IMR-90 (cell line): ENCODE results near the gene MAML2. TPM values are rescaled to one million over a fixed set of nuclear protein-coding genes. Genes with fewer than 3 reads are reported as not detected.

ENCODE experiments used
- ATAC-seq: fragments of 200-7000 bp; cut with Tn5 transposase; 2 replicates; pipeline ENCODE4 v1.9.1; 2020; ENCODE audit warnings: low read depth, mild to moderate bottlenecking, moderate library complexity
- BruUV-seq: library from RNA; stranded (reverse); fragments of 400-500 nt; replicated peaks from 2 replicates; lab custom pipeline; 2021; lab: Mats Ljungman, UMichigan
- CTCF ChIA-PET: fragments of 300-600 bp; formaldehyde crosslinking; extraction: SDS; loops from one replicate; lab custom pipeline; 2021; ENCODE audit warnings: antibody characterized with exemption; lab: Yijun Ruan, JAX
- POLR2A ChIA-PET: fragments of 300-600 bp; sonication (Branson Sonifier 250); formaldehyde crosslinking; loops from one replicate; lab custom pipeline; 2022; ENCODE audit warnings: antibody characterized with exemption; ENCODE audit not compliant: unreplicated experiment; lab: Charles Lee
- DNase-seq: peaks from one replicate; pipeline ENCODE4 v3.0.0; 2013
- H2AFZ ChIP-seq: replicated peaks from 2 replicates; pipeline ENCODE3; 2013; ENCODE audit warnings: low read length, mild to moderate bottlenecking; ENCODE audit not compliant: poor library complexity
- H2AK5ac ChIP-seq: 2 replicates; pipeline ENCODE4 v1.6.1; 2013; ENCODE audit warnings: low read depth, low read length, inconsistent platforms
- H2AK9ac ChIP-seq: replicated peaks from 2 replicates; pipeline ENCODE3; 2013; ENCODE audit warnings: mild to moderate bottlenecking, low read depth, low read length, moderate library complexity; ENCODE audit not compliant: poor library complexity
- H2BK120ac ChIP-seq: 2 replicates; pipeline ENCODE4 v1.6.1; 2013; ENCODE audit warnings: low read depth, low read length, inconsistent platforms
- H2BK15ac ChIP-seq: 3 replicates; pipeline ENCODE4 v1.6.1; 2013; ENCODE audit warnings: low read depth, low read length, inconsistent platforms
- H2BK20ac ChIP-seq: 2 replicates; pipeline ENCODE4 v1.6.1; 2013; ENCODE audit warnings: low read depth, mild to moderate bottlenecking, inconsistent platforms, low read length, moderate library complexity
- H2BK5ac ChIP-seq: 2 replicates; pipeline ENCODE4 v1.6.1; 2013; ENCODE audit warnings: mild to moderate bottlenecking, low read depth, low read length, inconsistent platforms; ENCODE audit not compliant: poor library complexity, severe bottlenecking
- H3K14ac ChIP-seq: replicated peaks from 2 replicates; pipeline ENCODE4 v1.6.1; 2013; ENCODE audit warnings: low read depth, low read length, inconsistent platforms
- H3K18ac ChIP-seq: 2 replicates; pipeline ENCODE4 v1.6.1; 2013; ENCODE audit warnings: low read depth, low read length, control low read depth
- H3K23ac ChIP-seq: 2 replicates; pipeline ENCODE4 v1.6.1; 2013; ENCODE audit warnings: low read depth, low read length, inconsistent platforms
- H3K27ac ChIP-seq: 2 replicates; pipeline ENCODE4 v1.5.1; 2013; ENCODE audit warnings: mild to moderate bottlenecking, control low read depth, low read length; ENCODE audit not compliant: insufficient read depth
- H3K27me3 ChIP-seq: 2 replicates; pipeline ENCODE4 v1.6.1; 2013; ENCODE audit warnings: low read length; ENCODE audit not compliant: control insufficient read depth, insufficient read depth
- H3K36me3 ChIP-seq: 2 replicates; pipeline ENCODE4 v1.6.1; 2013; ENCODE audit warnings: low read length, mixed read lengths; ENCODE audit not compliant: control insufficient read depth, insufficient read depth
- H3K4ac ChIP-seq: 2 replicates; pipeline ENCODE4 v1.6.1; 2013; ENCODE audit warnings: low read depth, low read length, inconsistent platforms
- H3K4me1 ChIP-seq: 2 replicates; pipeline ENCODE4 v1.6.1; 2013; ENCODE audit warnings: low read length, mixed read lengths; ENCODE audit not compliant: control insufficient read depth, insufficient read depth
- H3K4me2 ChIP-seq: 2 replicates; pipeline ENCODE4 v1.6.1; 2013; ENCODE audit warnings: low read depth, mild to moderate bottlenecking, control low read depth, low read length, moderate library complexity
- H3K4me3 ChIP-seq: 2 replicates; pipeline ENCODE4 v1.5.1; 2013; ENCODE audit warnings: low read depth, mild to moderate bottlenecking, control low read depth, low read length, moderate library complexity; ENCODE audit not compliant: insufficient read depth
- H3K56ac ChIP-seq: 2 replicates; pipeline ENCODE4 v1.6.1; 2013; ENCODE audit warnings: low read length, inconsistent platforms; ENCODE audit not compliant: insufficient read depth; ENCODE audit errors: extremely low read depth
- H3K79me1 ChIP-seq, 2 experiments: 2 replicates each; pipeline ENCODE4 v1.6.1; 2013; ENCODE audit warnings: low read length in 2 of 2, inconsistent platforms in 1 of 2, low read depth in 1 of 2
- H3K9ac ChIP-seq: 2 replicates; pipeline ENCODE4 v1.6.1; 2013; ENCODE audit warnings: low read depth, low read length, control low read depth
- H3K9me1 ChIP-seq: 2 replicates; pipeline ENCODE4 v1.6.1; 2013; ENCODE audit warnings: low read length, inconsistent platforms; ENCODE audit not compliant: insufficient read depth
- H3K9me3 ChIP-seq: 2 replicates; pipeline ENCODE4 v1.6.1; 2013; ENCODE audit warnings: low read length; ENCODE audit not compliant: control insufficient read depth, insufficient read depth
- H4K20me1 ChIP-seq: 2 replicates; pipeline ENCODE4 v1.6.1; 2013; ENCODE audit warnings: low read length, inconsistent platforms; ENCODE audit not compliant: insufficient read depth
- H4K5ac ChIP-seq: 2 replicates; pipeline ENCODE4 v1.6.1; 2013; ENCODE audit warnings: mild to moderate bottlenecking, low read depth, low read length, control low read depth
- H4K8ac ChIP-seq, 2 experiments: 2 replicates each; pipeline ENCODE4 v1.6.1; 2013; ENCODE audit warnings: low read depth in 2 of 2, low read length in 2 of 2, control low read depth in 1 of 2, inconsistent platforms in 1 of 2
- H4K91ac ChIP-seq: 2 replicates; pipeline ENCODE4 v1.6.1; 2013; ENCODE audit warnings: low read depth, low read length, inconsistent platforms; ENCODE audit not compliant: insufficient read depth
- BHLHE40 ChIP-seq: fragments of 150-350 bp; IDR thresholded peaks from 2 replicates; pipeline ENCODE4 v1.6.1; 2016; ENCODE audit warnings: mild to moderate bottlenecking, low read depth, low read length
- CEBPB ChIP-seq: IDR thresholded peaks from 2 replicates; pipeline ENCODE4 v1.6.1; 2012; ENCODE audit warnings: low read depth, low read length, improper control_type of control experiment
- CTCF ChIP-seq: conservative IDR thresholded peaks from 2 replicates; pipeline ENCODE4 v1.5.1; 2012; ENCODE audit warnings: mild to moderate bottlenecking, low read depth, low read length, improper control_type of control experiment
- FOS ChIP-seq: fragments of 150-350 bp; IDR thresholded peaks from 2 replicates; pipeline ENCODE4 v1.6.1; 2016; ENCODE audit warnings: low read depth, low read length
- MAFK ChIP-seq: IDR thresholded peaks from 2 replicates; pipeline ENCODE4 v1.6.1; 2012; ENCODE audit warnings: low read depth, low read length, improper control_type of control experiment
- MAZ ChIP-seq: IDR thresholded peaks from 2 replicates; pipeline ENCODE4 v1.6.1; 2012; ENCODE audit warnings: low read depth, mild to moderate bottlenecking, low read length, improper control_type of control experiment, moderate library complexity, borderline replicate concordance
- POLR2A ChIP-seq: IDR thresholded peaks from 2 replicates; pipeline ENCODE4 v1.6.1; 2012; ENCODE audit warnings: mild to moderate bottlenecking, low read depth, low read length
- WGBS, 2 experiments: methylation state at CpG; one replicate each; pipeline versions ENCODE4 v1.1.5 to v1.1.7; 2013; ENCODE audit warnings: missing lambda C conversion rate in 2 of 2; ENCODE audit not compliant: insufficient read length in 1 of 2; ENCODE audit errors: extremely low coverage in 2 of 2; 5-methylcytosine and 5-hydroxymethylcytosine counted together
- dilution Hi-C: fragments of 300-500 bp; cut with HindIII; formaldehyde crosslinking; loops from one replicate; pipeline ENCODE4 v1.14.3; 2018; ENCODE audit warnings: low sequenced_read_pairs; ENCODE audit not compliant: unreplicated experiment
- in situ Hi-C: fragments of 300-500 bp; cut with MboI; formaldehyde crosslinking; loops from 3 replicates; pipeline ENCODE4 v1.14.3; 2019; ENCODE audit warnings: low sequenced_read_pairs, inconsistent platforms, mixed read lengths
- intact Hi-C: fragments of 100-400 bp; cut with micrococcal nuclease; formaldehyde crosslinking; loops from 2 replicates; pipeline ENCODE4 v1.10.0; 2022
- polyA plus RNA-seq, 3 experiments: library from polyadenylated mRNA; depleted of rRNA; stranded (reverse); fragments of >200 nt; gene quantifications; 2 replicates each; pipeline ENCODE4 v1.2.3, GENCODE V29; 2012; ENCODE audit warnings: low replicate concordance in 1 of 3
- total RNA-seq: library from RNA; depleted of rRNA; stranded (reverse); fragments of >200 nt; gene quantifications from 2 replicates; pipeline ENCODE4 v1.2.3, GENCODE V29; 2012
- TF ChIP-seq, protein P1 (sequence below): fragments of 150-350 bp; IDR thresholded peaks from 2 replicates; pipeline ENCODE4 v1.6.1; 2016; ENCODE audit warnings: low read depth, mild to moderate bottlenecking, low read length, moderate library complexity, borderline replicate concordance
- TF ChIP-seq, protein P2 (sequence below): fragments of 150-350 bp; IDR thresholded peaks from 2 replicates; pipeline ENCODE4 v1.6.1; 2017; ENCODE audit warnings: mild to moderate bottlenecking, antibody characterized with exemption, low read length, low read depth

Gene MAML2
- total and polyA plus RNA-seq, 2 of the 4 experiments (the other 2 are of a cell fraction), result 15.0 to 19.5 TPM

DNA sequence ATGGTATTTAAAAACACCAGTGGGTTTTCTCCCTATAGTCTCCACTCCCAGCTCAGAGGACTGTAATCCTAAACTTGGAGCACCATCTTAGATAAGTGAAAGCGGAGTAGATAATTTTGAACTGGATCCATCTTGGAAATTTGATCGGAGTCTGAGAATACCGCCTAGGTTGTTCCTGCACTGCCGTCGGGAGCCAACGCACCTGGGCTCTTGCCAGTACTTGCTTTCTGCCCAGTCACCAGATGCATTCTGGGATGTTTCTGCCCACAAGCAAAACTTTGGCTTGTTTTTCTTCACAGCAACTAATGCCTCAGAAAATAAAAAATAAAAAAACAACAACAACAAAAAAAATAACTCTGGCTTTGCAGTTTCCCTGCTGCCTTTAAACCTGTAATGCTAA lies 306.1 kb downstream of the MAML2 start:
- in situ Hi-C loops (no loop called here), intact Hi-C loops (no loop called here), dilution Hi-C loops (loop anchor here (25.0 kb wide), 1 partner anchor 325 kb away; no protein-coding TSS in a partner anchor)
- Histone ChIP-seq H4K5ac (no peak overlapping the region), H3K4me3 (no peak overlapping the region), H2AK9ac (no peak overlapping the region), H3K4me1 (peaks cover 4% of the 10 kb centered on the region), H3K18ac (no peak overlapping the region), H3K36me3 (peaks cover 3% of the 10 kb centered on the region), H3K27ac (no peak overlapping the region), H2BK20ac (no peak overlapping the region), H2BK120ac (no peak overlapping the region), H3K4ac (no peak overlapping the region), H2BK15ac (no peak overlapping the region), H4K8ac (no peak overlapping the region), H3K9me3 (no peaks in the 10 kb centered on the region), H3K14ac (no peak overlapping the region), H3K9ac (no peak overlapping the region), H2AK5ac (no peak overlapping the region), H4K91ac (no peak overlapping the region), H3K4me2 (no peak overlapping the region), H3K56ac (no peak overlapping the region), H3K9me1 (no peaks in the 10 kb centered on the region; the same call in 1 of the 2 replicates), H4K20me1 (no peaks in the 10 kb centered on the region), H3K23ac (no peak overlapping the region), H3K27me3 (no peaks in the 10 kb centered on the region), H3K79me1 (peaks cover 15 to 22% of the 10 kb centered on the region in 2 experiments; a peak in 3 of 4 replicates), H2AFZ (no peak overlapping the region), H2BK5ac (no peak overlapping the region)
- WGBS, 2 experiments, result 100% methylated on average over 1 of the region's 6 CpGs; no CpG with 5 or more reads in 1 of the 2 experiments
- ATAC-seq (no peak), DNase-seq (no peak)
- ChIA-PET POLR2A (no interaction called here), CTCF (interaction anchor here (1.1 kb wide), 1 partner anchor 18 kb away, joined by 3 read pairs; no protein-coding TSS in a partner anchor)
- TF ChIP-seq MAFK (no peak), POLR2A (no peak), MAZ (no peak), CEBPB (no peak), BHLHE40 (no peak), FOS (no peak), CTCF (no peak)
- TF ChIP-seq, protein P1, sequence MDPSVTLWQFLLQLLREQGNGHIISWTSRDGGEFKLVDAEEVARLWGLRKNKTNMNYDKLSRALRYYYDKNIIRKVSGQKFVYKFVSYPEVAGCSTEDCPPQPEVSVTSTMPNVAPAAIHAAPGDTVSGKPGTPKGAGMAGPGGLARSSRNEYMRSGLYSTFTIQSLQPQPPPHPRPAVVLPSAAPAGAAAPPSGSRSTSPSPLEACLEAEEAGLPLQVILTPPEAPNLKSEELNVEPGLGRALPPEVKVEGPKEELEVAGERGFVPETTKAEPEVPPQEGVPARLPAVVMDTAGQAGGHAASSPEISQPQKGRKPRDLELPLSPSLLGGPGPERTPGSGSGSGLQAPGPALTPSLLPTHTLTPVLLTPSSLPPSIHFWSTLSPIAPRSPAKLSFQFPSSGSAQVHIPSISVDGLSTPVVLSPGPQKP, result no peak
- TF ChIP-seq, protein P2, sequence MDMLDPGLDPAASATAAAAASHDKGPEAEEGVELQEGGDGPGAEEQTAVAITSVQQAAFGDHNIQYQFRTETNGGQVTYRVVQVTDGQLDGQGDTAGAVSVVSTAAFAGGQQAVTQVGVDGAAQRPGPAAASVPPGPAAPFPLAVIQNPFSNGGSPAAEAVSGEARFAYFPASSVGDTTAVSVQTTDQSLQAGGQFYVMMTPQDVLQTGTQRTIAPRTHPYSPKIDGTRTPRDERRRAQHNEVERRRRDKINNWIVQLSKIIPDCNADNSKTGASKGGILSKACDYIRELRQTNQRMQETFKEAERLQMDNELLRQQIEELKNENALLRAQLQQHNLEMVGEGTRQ, result no peak
- no TSS peak for BruUV-seq
